Kidney (tissue), 14 donors: ENCODE data around the gene DDO. TPM values are rescaled to one million over a fixed set of nuclear protein-coding genes. Genes with fewer than 3 reads are reported as not detected.

Source experiments
- DNase-seq, 5 donors: peaks; one replicate each; pipeline ENCODE4 v3.0.0-alpha.2; 2013 to 2020
- FAIRE-seq: peaks from 2 replicates; lab custom pipeline; 2012; peaks lifted over from hg19 to GRCh38; lab: Jason Lieb, UNC
- H3K27ac ChIP-seq, 2 donors: one replicate each; pipeline ENCODE4 v1.7.0; 2013; ENCODE audit warnings: low read depth in 2 of 2, low read length in 2 of 2, inconsistent platforms in 1 of 2
- H3K27me3 ChIP-seq: one replicate; pipeline ENCODE4 v1.7.1; 2013; ENCODE audit warnings: low read length, inconsistent platforms; ENCODE audit not compliant: control insufficient read depth, insufficient read depth
- H3K36me3 ChIP-seq, 3 donors: one replicate each; pipeline versions ENCODE4 v1.7.0 to v1.7.1; 2013; ENCODE audit warnings: low read length in 3 of 3, control low read depth in 1 of 3, inconsistent platforms in 1 of 3; ENCODE audit not compliant: insufficient read depth in 3 of 3, control insufficient read depth in 2 of 3
- H3K4me1 ChIP-seq, 3 donors: one replicate each; pipeline versions ENCODE4 v1.7.0 to v1.7.1; 2013; ENCODE audit warnings: low read length in 3 of 3, inconsistent platforms in 1 of 3, low read depth in 1 of 3; ENCODE audit not compliant: control insufficient read depth in 2 of 3, insufficient read depth in 2 of 3
- H3K4me3 ChIP-seq, 3 donors: one replicate each; pipeline versions ENCODE4 v1.7.0 to v1.8.1; 2013; ENCODE audit warnings: low read length in 3 of 3, control low read depth in 1 of 3, inconsistent platforms in 1 of 3
- H3K9ac ChIP-seq, 3 donors: one replicate each; pipeline versions ENCODE4 v1.7.0 to v1.7.1; 2013; ENCODE audit warnings: low read length in 3 of 3, control low read depth in 1 of 3, inconsistent platforms in 1 of 3
- H3K9me3 ChIP-seq, 3 donors: one replicate each; pipeline versions ENCODE4 v1.7.0 to v1.7.1; 2013; ENCODE audit warnings: low read length in 3 of 3, control low read depth in 1 of 3, inconsistent platforms in 1 of 3; ENCODE audit not compliant: control insufficient read depth in 2 of 3, insufficient read depth in 1 of 3
- CTCF ChIP-seq: IDR thresholded peaks from 3 replicates; pipeline ENCODE4 v1.5.1; 2012; ENCODE audit warnings: mild to moderate bottlenecking, moderate library complexity, borderline replicate concordance; ENCODE audit not compliant: insufficient read depth; ENCODE audit errors: extremely low read depth
- intact Hi-C: fragments of 100-400 bp; cut with DNase I; formaldehyde crosslinking; loops from one replicate; pipeline ENCODE4 v1.11.1; 2022
- polyA plus RNA-seq: library from polyadenylated mRNA; stranded (reverse); fragments of 350-450 nt; fragmentation: Illumina TruSeq; extraction: RNeasy Lipid Tissue Mini Kit (QIAGEN cat#74804); gene quantifications from one replicate; pipeline ENCODE4 v1.2.3, GENCODE V29; 2014; ENCODE audit warnings: low read depth, low replicate concordance; ENCODE audit not compliant: insufficient read depth
- total RNA-seq: library from RNA; stranded (reverse); fragmentation: NEBNext Ultra II Directional; extraction: Animal tissue kit (Norgen Biotek cat#: 25700); gene quantifications from one replicate; pipeline ENCODE4 v1.2.1, GENCODE V29; 2021
- donor health status: control.
- donor health status: control.
- donor health status: control.
- donor health status: control.
- donor health status: control.
- donor health status: DM: yes; HTN: yes; CAD: no.
- donor health status: Normal renal cell carcinoma (clear cell type).

The DDO gene
- total and polyA plus RNA-seq, 2 donors from 2014 or later: 3.6 to 13.4 TPM

- TF ChIP-seq CTCF: no peak
- no peak for FAIRE-seq
- H3K27ac ChIP-seq: no peak overlapping the region
- DNase-seq: no peak
- H3K9me3 ChIP-seq: no peaks in the 10 kb centered on the region
- H3K36me3 ChIP-seq: no peaks in the 10 kb centered on the region
- H3K27me3 ChIP-seq: no peaks in the 10 kb centered on the region
- intact Hi-C loops: no loop called here
- H3K4me1 ChIP-seq: peaks cover 4 to 20% (median 7%) of the 10 kb centered on the region in 3 donors
- H3K4me3 ChIP-seq: no peak overlapping the region
- H3K9ac ChIP-seq: no peak overlapping the region
Observed at GRCh38 chr6:110353457-110354001, 61.8 kb downstream of the DDO start.

- Histone ChIP-seq H3K36me3 (no peaks in the 10 kb centered on the region), H3K27ac (peak overlapping the region in 1 of 2 donors; percentile 38), H3K4me3 (no peak overlapping the region), H3K4me1 (peaks cover 4 to 20% (median 6%) of the 10 kb centered on the region in 3 donors), H3K9me3 (no peaks in the 10 kb centered on the region), H3K9ac (no peak overlapping the region), H3K27me3 (no peaks in the 10 kb centered on the region)
- no peak for FAIRE-seq
- TF ChIP-seq CTCF: no peak
- intact Hi-C loops: no loop called here
- peak in 3 of 5 donors; percentile 38 to 86 (median 85) for DNase-seq
Observed at GRCh38 chr6:110352563-110353262, 62.7 kb downstream of the DDO start.

GRCh38 chr6:110351986-110352385 is 63.4 kb downstream of the DDO start:
- H3K27ac ChIP-seq: no peak overlapping the region
- no peak overlapping the region for H3K9ac ChIP-seq
- H3K4me3 ChIP-seq: no peak overlapping the region
- no peaks in the 10 kb centered on the region for H3K9me3 ChIP-seq
- intact Hi-C loops: no loop called here
- peaks cover 4 to 20% (median 6%) of the 10 kb centered on the region in 3 donors for H3K4me1 ChIP-seq
- FAIRE-seq: no peak
- no peaks in the 10 kb centered on the region for H3K36me3 ChIP-seq
- H3K27me3 ChIP-seq: no peaks in the 10 kb centered on the region
- no peak for TF ChIP-seq CTCF
- DNase-seq: peak in 2 of 5 donors; percentile 37 to 49
